Melanocyte of skin (primary cell): ENCODE measurements around the gene SCGB1D1. TPM values are rescaled to one million over a fixed set of nuclear protein-coding genes. Genes with fewer than 3 reads are reported as not detected.

Experiments
- total RNA-seq, 2 donors: library from RNA; depleted of rRNA; stranded (reverse); fragments of >200 nt; gene quantifications; 2 replicates each; pipeline ENCODE4 v1.2.3, GENCODE V29; 2012

The SCGB1D1 gene, protein sequence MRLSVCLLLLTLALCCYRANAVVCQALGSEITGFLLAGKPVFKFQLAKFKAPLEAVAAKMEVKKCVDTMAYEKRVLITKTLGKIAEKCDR
- not detected for total RNA-seq

DNA sequence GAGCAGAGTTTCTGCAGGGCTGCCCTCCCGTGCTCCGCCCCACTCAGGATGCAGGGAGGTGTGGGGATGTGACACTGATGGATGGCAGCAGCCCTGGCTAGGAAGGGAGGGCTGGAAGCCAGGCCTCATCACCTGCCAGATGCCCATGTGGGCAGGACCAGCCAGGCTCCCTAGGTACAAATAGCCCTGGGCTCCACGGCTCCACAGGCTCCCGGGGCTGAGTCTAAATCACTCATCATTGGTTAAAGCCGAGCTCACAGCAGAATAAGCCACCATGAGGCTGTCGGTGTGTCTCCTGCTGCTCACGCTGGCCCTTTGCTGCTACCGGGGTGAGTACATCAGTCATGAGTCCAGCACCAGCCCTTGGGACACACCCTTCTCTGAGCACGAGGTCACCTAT lies at the start of gene SCGB1D1:
Gene SCGB1D1 (plus strand): TSS at position 206 of the 400 bp plus-strand sequence. CDS start 69 bp downstream, at position 275.

DNA sequence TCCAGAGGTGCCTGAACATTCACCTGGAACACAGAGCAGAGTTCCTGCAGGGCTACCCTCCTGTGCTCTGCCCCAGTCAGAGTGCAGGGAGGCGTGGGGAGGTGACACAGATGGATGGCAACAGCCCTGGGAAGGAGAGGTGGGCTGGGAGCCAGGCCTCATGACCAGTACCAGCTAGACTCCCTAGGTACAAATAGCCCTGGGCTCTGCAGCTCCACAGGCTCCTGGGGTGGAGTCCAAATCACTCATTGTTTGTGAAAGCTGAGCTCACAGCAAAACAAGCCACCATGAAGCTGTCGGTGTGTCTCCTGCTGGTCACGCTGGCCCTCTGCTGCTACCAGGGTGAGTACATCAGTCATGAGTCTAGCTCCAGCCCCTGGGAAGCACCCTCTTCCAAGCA lies 52.0 kb downstream of the SCGB1D1 start, which contains the start of gene SCGB1D2:
Gene SCGB1D2 (plus strand): TSS at position 219 of the 400 bp plus-strand sequence. CDS start 69 bp downstream, at position 288.

Other genes starting within 250 kb of the SCGB1D1 start
- 10 to 100 TPM in 1 of 2 donors, 1 to 10 TPM in 1; 7.0 to 60.9 TPM for gene BEST1, start 239.9 kb upstream of the SCGB1D1 start, total RNA-seq
- gene FTH1, start 222.6 kb upstream of the SCGB1D1 start, total RNA-seq, result 100 to 1,000 TPM; 643 to 857 TPM
- 100 to 1,000 TPM in 1 of 2 donors, 10 to 100 TPM in 1; 93.9 to 129 TPM for gene INCENP, start 66.2 kb upstream of the SCGB1D1 start, total RNA-seq
- gene SCGB2A1, start 18.5 kb downstream of the SCGB1D1 start, total RNA-seq, result not detected
- gene SCGB1D2, start 52.0 kb downstream of the SCGB1D1 start, total RNA-seq, result not detected
- gene SCGB2A2, start 79.9 kb downstream of the SCGB1D1 start, total RNA-seq, result not detected
- gene SCGB1D4, start 108.9 kb downstream of the SCGB1D1 start, total RNA-seq, result not detected
- gene ASRGL1, start 147.2 kb downstream of the SCGB1D1 start, total RNA-seq, result 1 to 10 TPM; 2.1 to 4.3 TPM
- gene SCGB1A1, start 228.8 kb downstream of the SCGB1D1 start, total RNA-seq, result not detected